Skeletal muscle cell (primary cell): ENCODE data around the gene PRRX2.

Source experiments
- DNase-seq: peaks from one replicate; pipeline ENCODE4 v3.0.0-alpha.2; 2010; ENCODE audit warnings: low read depth
- H3K4me3 ChIP-seq: 2 replicates; pipeline ENCODE4 v1.5.1; 2011; ENCODE audit warnings: low read depth, mild to moderate bottlenecking, control low read depth, low read length, moderate library complexity

PRRX2 gene

GRCh38 chr9:129765764-129766317 is 100.4 kb downstream of the PRRX2 start:
- no peak for DNase-seq
- no peak overlapping the region for H3K4me3 ChIP-seq

- no peak for DNase-seq
- no peak overlapping the region for H3K4me3 ChIP-seq
Measured at GRCh38 chr9:129768486-129768885, 103.0 kb downstream of the PRRX2 start.

- DNase-seq: no peak
Measured at GRCh38 chr9:129769669-129770068, 104.2 kb downstream of the PRRX2 start.

GRCh38 chr9:129770741-129771140 is 105.3 kb downstream of the PRRX2 start:
- H3K4me3 ChIP-seq: no peak overlapping the region
- no peak for DNase-seq

More at GRCh38 chr9:129769669-129770068, 104.2 kb downstream of the PRRX2 start:
- H3K4me3 ChIP-seq: no peak overlapping the region
